HG02884 (cell line): ENCODE results near the gene DQX1.
A peak's percentile ranks its signal among the peaks of the same experiment; 100 is the strongest.

Source experiments
- ATAC-seq: cut with Tn5 transposase; IDR thresholded peaks from one replicate; pipeline ENCODE4 v1.9.1; 2021; ENCODE audit warnings: mild to moderate bottlenecking, moderate library complexity; ENCODE audit not compliant: unreplicated experiment

The DQX1 gene

DNA sequence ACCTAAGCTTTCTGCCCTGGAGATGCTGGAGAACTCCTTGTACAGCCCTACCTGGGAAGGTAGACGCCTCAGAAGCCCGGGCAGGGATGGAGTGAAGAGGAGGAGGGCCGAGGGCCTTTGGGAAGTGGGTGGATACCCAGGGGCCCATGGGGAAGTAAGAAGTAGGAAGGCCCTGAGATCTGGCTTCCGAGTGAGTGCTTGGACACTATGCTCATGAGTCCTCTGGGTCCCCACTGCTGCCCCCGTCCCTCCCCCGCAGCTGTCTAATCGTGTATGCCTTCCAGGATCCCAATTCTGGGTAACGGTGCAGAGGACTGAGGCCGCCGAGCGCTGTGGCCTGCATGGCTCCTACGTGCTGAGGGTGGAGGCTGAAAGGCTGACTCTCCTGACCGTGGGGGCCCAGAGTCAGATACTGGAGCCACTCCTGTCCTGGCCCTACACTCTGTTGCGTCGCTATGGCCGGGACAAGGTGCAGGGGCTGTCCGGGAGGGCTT, 29.6 kb upstream of the DQX1 start:
- ATAC-seq, result no peak

DNA sequence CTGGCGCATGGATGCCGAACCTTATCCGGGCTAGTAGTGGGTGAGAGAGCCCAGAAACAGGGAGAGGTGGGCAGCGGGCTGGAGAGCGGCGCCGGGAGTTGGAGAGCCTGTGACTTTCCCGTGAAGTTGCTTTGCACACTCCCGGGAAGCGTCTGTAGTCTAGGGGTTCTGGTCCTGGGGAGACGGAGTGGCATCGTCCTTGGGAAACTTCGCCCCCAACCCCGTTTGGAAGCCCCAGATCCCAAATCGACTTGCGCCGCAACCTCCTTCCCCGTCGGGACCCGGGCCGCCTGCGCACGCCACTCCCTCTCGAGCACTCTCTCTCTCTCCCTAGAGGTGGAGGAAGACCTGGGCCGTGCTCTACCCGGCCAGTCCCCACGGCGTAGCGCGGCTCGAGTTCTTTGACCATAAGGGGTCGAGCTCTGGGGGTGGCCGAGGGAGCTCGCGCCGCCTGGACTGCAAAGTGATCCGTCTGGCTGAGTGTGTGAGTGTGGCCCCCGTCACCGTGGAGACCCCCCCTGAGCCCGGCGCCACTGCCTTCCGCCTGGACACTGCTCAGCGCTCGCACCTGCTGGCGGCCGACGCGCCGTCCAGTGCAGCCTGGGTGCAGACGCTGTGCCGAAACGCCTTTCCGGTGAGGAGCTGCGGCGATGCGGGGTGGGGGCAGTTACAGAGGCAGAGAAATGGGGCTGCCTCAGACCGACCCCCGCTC, 28.9 kb upstream of the DQX1 start:
- no peak for ATAC-seq

DNA sequence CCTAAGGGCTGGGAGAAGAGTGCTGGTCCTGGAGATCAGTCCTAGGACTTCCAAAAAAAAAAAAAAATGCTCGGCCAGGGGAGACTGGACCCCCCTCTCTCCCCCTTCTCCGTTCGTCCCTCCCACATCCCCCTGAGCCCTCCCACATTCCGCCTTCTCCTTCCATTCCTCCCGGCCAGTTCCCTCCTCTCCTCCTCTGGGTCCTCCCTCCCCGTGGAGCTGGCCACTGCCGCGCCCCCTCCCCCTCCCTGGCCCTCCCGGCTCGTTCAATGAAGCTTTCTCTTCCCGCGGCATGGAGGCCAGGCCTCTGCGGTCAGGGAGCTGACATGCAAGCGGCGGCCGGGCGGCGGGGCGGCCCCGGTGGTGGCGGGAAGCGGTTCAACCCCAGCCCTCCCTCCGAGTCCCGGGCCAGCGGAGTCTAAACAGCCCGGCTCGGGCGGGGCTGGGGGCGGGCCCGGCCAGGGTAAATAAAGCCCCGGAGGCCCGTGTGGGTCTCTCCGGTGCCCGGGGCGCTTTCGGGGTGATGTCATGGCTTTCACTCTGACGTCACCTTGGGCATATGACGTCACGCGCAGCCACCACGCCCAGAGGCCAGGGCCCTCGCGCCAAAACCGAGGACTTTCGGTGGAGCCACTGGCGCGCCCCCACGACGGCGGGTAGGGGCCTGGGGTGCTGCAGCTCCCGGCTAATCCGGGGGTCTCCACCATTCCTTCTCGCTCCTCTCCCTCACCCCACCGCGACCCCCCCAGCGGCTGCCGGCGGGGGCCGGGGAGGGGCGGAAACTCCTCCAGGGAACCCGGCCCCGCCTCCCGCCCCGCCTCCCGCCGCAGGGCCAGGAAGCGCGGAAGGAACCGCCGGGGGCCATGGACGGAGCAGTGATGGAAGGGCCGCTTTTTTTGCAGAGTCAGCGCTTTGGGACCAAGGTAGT, 28.1 kb upstream of the DQX1 start, which contains the start of the genes DOK1 and LOXL3:
DOK1 (plus strand) TSS at position 829 of the 928 bp plus-strand sequence; CDS start at position 864, 35 bp downstream.
LOXL3 (minus strand) TSS at position 51 of the 928 bp plus-strand sequence. CDS start 1,308 bp downstream, outside the sequence.
- ATAC-seq, result peak; percentile 37

DNA sequence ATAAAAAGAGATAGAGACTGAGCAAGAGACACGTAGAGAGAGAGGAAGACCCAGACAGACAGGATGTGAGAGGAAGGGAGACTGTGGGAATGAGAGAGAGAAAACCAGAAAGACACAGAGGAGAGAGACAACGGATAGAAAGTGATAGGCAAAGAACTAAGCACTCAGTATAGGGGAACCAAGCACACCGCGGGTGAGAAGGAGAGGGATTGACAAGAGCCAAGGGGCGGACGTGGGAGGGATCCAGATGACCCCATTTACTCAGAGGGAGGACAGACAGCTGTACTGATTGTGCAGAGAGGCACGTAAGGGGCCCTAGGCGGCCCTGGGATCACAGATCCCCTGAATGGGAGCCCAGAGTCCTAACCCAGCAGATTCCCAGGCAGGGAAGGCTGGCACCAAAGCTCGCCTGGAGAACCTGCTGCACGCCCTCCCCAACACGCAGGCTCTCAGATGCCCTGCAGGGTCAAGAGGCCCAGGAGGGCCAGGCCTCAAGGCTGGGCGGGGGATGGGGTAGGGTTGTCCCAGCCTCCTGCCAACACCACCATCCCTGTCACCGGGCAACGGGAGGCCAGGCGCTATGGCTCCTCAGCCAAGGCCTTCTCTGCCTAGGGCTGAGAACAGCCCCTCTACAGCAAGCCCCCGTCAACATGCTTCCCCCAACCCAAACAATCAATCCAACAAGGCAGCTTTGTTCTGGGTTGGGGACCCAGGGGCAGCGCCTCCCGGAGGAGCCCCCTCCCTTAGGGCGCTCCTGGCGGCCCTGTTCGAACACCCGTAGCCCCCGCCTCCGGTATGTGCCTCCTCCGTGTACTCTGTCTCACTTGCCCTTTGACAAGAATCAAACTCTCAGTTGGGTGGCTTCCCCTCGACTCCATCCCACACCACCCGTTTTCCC, 27.1 kb upstream of the DQX1 start:
- ATAC-seq, result no peak

DNA sequence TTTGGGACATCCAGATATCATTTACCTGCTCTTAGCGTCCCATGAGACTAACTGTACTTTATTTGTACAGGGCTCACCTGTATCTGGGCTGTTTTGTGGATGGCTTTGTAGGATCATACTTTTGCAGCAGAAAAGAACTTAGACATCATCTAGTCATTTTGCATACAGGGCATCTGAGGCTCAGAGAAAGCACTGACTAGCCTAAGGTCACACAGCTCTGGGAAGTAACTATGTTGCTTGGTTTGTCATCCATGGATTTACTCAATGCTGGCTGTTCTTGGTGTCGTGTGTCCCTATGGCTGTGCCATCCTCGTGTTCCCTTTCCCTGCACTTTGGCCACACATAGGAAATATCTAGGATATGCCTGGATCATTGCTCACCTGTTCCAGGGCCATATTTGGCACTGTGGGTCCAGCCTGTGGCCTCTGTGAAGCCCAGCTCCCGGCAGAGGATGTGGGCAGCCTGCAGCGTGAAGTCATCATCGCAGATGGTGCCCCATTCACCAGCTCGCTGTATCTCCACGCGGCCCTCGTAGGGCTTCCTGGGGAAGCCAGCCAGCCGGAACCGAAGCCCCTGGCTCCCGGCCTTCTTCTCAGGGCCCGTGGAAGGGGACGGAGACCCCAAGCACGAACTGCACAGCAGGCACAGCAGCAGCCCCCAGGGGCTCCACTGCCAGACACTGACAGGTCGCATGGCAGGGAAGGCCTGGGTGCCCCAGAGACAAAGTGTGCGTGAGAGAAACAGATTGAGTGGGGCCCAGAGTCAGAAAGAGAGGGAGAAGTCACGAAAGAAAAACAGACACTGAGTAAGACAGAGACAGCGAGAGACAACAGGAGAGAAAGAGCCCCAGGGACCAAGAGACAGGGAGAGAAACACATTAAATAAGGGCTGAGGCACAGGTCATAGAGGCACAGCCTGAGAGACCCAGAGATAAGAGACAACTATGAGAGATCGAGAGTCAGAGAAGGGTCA, 26.2 kb upstream of the DQX1 start:
- ATAC-seq, result no peak

DNA sequence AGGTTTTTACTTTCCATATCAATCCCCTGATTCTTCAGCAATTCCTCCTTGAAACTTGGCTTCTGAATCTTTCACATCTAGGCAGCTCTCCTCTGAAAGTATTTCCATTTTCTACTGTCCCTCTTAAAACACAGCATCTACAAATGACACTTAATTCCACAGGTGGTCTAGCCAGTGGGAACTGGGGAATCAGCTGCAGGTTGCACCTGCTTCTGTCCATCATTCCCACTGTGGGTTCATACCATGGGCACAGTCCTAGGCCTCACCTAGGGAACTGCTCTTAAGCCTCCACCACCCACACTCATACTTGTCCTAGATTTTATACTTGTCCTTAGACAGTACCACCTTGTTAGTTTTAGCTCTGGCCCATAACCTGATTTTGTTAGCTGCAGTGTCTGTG, 25.5 kb upstream of the DQX1 start:
- ATAC-seq, result no peak

DNA sequence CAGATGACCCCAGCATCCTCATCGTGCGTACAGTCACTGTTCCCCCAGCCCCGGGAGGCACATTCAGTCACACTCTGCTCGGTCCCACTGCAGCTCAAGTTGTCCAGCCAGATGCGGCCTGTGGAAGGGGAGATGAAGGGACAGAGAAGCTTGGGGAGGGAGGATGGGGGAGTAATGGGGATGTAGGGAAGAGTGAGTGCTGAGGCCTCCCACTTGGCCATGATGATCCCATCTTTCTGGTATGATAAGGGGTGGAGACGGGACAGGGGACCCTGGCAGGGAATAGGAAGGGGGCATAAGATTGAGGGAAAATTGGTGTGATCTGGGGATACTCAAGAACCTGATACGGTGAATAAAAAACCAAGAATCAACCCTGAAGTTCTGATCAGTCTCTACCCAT, 24.2 kb upstream of the DQX1 start:
- no peak for ATAC-seq

DNA sequence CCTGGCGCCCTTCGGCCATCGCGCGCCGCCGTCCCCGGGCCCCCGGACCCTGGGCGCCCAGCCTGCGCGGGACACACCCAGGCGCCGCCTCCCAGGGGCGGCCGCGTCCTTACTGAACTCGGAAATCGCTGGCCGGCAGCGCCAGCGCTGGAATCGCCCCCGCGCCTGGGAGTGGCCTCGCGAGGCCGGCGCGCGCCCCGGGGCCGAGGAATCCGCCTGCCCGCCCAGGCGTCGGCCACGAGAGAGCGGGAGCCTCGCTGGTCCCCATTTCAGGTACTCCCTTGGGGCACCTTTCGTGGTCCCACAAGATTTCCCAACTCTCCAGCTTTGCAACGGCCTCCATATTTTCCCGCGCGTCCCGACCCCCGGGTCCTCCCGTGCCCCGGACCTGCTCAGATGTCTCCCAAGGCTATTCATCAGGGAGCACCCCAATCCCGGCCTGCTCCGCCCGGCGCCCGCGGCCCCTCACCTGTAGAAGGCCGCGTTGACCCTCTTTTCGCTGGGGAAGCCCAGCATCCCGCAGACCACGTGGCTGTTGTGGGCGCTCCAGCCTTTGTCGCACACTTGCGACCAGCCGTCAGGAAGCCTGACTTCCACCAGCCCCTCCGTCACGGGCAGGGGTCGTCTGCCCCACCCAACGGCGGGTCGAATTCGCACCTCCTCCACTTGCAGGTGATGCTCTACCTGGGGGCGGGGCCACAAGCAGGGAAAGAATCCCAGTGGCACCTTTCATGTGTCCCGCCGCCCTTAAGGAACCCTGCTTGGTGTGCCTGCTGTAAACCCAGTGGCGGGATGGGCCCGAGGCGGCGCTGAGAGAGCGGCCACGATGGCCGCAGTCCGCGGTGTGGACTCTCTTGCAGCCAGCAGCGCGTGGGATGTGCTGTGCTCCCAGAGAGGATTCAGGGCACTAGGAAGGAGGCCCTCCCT, 23.1 kb upstream of the DQX1 start:
- ATAC-seq, result no peak

DNA sequence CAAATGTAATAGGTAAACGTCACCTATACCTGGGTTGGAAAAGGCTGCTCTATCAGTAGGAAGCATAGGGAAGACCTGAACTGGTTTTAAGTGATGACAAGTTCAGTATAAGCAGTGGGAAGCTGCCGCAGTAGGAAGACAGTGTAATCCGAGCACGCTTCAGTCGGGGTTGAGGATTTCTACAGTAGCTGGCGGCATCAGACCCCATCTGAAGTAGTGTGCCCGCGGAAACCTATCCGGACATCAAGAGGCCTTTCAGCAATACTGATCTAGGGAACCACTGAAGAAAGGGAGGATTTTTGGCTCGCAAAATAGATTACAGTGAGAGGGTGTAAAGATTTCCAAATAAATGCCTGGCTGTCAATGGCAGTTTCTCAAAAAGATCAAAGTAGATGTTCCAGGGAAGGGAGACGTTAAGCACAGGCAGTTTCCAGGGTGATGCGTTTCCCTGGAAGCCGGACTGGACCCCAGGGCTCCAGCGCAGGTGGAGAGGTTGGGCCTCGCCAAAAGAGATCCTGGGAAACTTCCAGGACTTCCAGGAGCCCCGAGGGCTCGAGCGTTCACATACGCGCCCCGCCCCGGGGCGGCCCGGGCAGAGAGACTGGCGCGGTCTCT, 22.4 kb upstream of the DQX1 start:
- no peak for ATAC-seq

DNA sequence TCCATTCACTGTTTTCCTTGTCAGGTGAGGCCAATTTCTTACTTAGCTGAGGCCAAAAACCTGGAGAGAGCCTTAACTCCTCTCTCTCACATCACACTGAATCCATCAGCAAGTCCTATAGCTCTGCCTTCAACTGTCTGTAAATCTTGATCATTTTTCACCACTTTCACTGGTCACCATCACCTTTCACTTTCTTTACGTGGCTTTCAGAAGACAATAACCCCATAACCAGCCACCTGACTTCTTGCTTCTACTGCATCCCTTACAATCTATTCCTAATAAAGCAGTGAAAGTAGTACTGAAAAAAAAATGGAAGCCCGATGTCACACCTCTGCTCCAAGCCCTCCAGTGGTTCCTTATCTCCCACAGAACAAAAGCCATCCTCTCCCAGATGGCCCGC, 20.0 kb upstream of the DQX1 start:
- ATAC-seq, result no peak

DNA sequence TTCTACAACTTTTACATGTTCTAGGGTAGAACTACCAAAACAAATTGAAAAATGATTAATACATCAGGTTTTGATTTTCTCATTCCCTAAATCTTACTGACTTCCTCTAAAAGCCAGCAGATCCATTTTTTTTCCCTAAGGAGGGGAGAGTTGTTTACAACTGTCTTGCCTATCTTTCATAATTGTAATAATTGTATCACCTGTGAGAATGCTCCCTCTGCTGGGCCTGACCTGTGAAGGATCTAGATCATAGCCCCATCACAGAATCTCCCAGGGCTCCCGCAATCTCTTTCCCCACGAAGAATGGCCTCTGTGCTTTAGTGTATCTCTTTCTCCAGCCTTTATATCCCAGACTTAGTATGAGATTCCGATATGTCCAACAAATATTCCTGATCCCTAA, 18.6 kb upstream of the DQX1 start:
- no peak for ATAC-seq

DNA sequence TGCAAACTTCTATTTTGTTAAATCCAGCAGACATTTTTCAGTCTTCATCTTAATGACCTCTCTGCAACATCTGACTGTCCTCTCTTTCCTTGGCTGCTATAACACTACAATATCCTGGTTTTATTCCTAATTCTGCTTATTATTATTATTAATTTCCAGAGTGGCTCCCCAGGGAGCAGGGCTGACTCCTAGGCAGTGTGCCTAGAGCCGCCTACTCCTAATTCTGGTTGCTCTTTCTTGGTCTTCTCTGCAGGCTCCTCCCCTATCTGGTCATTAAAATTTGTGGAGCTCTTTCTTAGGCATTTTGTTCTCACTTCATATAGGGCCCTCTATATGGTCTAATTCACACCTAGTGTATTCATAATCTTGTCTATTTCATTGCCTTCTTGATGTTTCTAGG, 16.9 kb upstream of the DQX1 start:
- ATAC-seq, result no peak

DNA sequence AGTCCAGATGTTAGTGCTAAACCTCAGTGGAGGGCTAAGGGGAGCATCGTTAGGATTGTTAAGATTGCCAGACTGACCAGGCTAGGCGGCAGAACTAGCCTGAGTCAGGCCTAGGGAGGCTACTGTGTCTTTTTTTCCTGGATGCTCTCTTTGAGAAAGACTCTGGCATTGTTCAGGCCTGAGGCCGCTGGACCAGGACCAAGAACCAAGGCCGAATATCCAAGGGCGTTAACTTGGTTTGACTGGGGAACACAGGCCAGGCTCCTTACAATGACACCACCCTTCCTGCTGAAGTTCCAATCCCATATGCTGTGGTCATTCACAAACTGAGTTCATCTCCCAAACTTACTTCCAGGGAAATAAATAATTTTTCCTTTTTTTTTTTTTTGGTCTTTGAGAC, 14.3 kb upstream of the DQX1 start:
- ATAC-seq, result no peak

DNA sequence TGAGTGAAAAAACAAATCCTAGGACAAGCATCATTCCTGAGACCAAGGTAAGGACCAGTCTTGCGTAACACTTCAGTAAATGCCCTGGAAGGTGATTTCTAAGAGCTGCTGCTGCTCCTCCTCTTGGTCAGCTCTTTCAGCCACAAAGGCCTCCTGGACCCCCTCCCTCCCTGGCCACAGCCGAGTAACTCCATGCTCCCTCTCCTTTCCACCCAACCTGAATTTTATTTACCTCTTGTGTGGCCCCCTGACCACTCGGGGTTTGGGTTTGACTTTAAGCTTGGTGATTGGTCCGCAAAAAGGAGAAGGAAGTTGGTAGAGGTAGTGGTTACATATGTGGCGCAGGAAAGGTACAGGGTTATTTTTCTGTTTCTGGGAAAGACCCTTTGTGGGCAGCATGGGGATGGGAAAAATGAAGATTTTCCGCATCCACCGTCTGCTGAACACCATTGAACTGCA, 12.9 kb upstream of the DQX1 start:
- no peak for ATAC-seq

DNA sequence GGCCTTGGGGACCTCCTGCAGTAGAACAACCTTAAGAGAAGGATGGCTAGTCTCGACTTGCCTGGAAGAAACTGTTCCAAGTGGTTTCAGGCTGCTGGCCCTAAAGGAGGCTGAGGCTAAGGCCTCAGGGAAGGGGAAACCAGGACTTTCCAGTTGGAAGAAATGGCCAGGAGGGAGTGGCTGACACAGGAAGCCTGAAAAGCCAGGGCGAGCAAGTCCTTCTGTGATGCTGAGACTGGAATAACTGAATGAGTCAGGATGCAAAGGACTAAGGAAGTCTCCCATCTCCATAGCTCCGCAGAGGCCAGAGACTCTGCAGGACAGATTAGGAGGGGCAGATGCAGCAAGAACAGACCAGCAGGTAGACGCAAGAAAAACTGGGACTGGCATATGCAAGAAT, 11.1 kb upstream of the DQX1 start:
- no peak for ATAC-seq

DNA sequence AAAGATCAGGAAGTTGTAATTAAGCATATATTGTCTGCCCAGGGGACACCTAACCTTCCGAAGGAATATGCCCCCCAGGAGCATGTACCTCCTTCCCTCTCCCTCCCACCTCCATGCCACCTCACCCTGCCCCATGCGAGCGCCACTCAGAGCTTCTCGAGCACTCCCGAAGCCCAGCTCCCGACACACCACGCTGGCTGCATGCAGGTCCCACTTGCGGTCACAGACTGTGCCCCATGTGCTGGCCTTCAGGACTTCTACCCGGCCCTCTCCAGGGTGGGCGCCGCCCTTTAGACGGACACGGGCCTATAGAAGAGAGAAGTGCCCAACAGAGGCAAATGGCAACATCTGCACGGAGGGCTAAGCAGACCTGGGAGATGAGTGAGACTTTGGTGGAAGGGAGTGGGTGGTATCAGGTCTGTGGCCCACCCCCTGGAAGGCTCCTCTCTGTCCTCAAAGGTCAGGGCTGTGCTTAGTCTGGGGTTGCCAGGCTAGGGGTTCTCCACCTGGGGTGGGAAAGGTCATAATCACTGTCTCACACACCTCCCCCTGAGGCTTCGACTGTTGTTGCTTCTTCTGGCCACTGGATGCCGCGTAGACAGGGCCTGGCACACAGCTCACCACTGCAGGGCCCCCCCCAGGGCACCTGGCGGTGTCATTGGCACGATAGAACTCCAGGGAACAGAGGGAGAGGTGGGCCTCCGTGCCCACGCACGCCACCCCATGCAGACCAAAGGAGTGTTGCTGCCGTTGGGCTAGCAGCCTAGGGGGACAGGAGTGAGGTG, 10.3 kb upstream of the DQX1 start:
- ATAC-seq, result no peak

DNA sequence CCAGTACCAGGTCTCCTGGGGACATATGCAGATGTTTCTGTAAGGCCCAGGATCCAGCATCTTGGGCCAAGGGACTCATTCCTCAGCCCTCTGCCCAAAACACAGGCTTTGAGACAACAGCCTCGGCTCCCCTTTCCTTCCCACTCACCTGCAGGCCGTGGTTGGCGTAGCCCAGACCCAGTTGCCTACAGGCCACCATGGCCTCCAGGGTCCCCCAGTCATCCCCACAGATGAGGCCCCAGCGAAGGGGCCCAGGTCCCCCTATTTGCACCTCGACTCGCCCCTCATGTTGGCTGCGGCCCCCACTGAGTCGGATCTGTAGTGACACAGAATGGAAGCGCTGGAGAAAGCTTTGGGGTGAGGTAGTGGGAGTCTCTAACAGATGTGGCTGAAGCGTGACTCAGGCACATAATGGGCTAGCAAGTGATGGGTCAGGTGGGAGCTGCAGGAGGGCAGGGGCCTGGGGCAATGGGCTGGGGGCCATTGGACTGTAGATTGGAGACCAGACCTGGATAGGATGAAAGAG, 9.5 kb upstream of the DQX1 start:
- no peak for ATAC-seq
